ENCODE measurements around the gene USHBP1.

DNA sequence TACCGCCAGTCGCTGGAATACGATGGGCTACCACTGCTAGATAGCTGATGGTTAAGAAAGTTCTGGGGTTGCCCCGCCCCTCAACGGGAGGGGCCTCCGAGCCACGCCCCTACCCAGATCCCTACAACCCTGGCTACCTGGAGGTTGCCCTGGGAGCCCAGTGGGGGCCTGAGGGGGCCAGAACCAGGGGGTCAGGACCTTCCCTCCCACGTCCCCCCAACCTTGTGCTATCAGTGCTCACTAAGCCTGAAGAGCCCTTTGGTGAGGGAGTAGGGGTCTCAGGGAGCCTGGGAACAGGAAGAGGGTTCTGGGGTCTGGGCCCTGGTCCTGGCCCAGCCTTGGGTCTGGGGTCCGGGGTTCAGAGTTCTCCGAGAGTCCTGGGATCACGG lies 29.6 kb downstream of the USHBP1 start:
- TF ChIP-seq ZNF274 (IDR thresholded peaks at IDR 0.05; ENCODE audit: low read depth, low read length) (no peak), YY1 (IDR thresholded peaks at IDR 0.05; ENCODE audit: insufficient read depth, insufficient read length) (no peak), SUZ12 (IDR thresholded peaks at IDR 0.05; ENCODE audit: extremely low read depth, insufficient read depth, insufficient read length) (no peak)

Data from NT2/D1 (cell line).